Right atrium auricular region (tissue), 2 donors: ENCODE measurements around the gene MAD2L2. TPM values are rescaled to one million over a fixed set of nuclear protein-coding genes. Genes with fewer than 3 reads are reported as not detected.

Experiments
- DNase-seq: peaks from one replicate; pipeline ENCODE4 v3.0.0-alpha.2; 2019; ENCODE audit warnings: low spot score
- H3K27ac ChIP-seq, 2 donors: fragments of 200-600 bp; sonication (generic); 1 replicate in 1 of 2; 2 replicates in 1 of 2; pipeline ENCODE4 v1.5.1; 2016 to 2019
- H3K27me3 ChIP-seq, 2 donors: fragments of 200-600 bp; sonication (generic); one replicate each; pipeline versions ENCODE4 v1.5.1 to v1.6.0; 2017 to 2019
- H3K36me3 ChIP-seq: fragments of 200-600 bp; sonication (generic); one replicate; pipeline ENCODE4 v1.5.1; 2016
- H3K4me1 ChIP-seq, 2 donors: fragments of 200-600 bp; sonication (generic); one replicate each; pipeline versions ENCODE4 v1.5.1 to v1.6.0; 2017 to 2019
- H3K4me3 ChIP-seq, 2 donors: fragments of 200-600 bp; sonication (generic); 1 replicate in 1 of 2; 2 replicates in 1 of 2; pipeline ENCODE4 v1.5.1; 2017 to 2019; ENCODE audit warnings: mild to moderate bottlenecking in 1 of 2, moderate library complexity in 1 of 2
- H3K9me3 ChIP-seq, 2 donors: fragments of 200-600 bp; sonication (generic); one replicate each; pipeline ENCODE4 v1.5.1; 2019
- CTCF ChIP-seq, 2 donors: fragments of 200-600 bp; sonication (generic); IDR thresholded peaks; one replicate each; pipeline ENCODE4 v1.5.1; 2019; ENCODE audit warnings: antibody characterized with exemption in 2 of 2
- total RNA-seq, 2 donors: library from RNA; depleted of rRNA; stranded (reverse); fragments of >200 nt; gene quantifications; one replicate each; pipeline ENCODE4 v1.1.0, GENCODE V29; 2016

MAD2L2 gene
- total RNA-seq, 2 donors from 2014 or later: 18.7 to 31.1 TPM

GRCh38 chr1:11719313-11720032 lies 38.5 kb upstream of the MAD2L2 start:
- H3K36me3 ChIP-seq: no peaks in the 10 kb centered on the region
- DNase-seq: peak; percentile 89
- peak overlapping the region in 1 of 2 donors; percentile 38 for H3K4me3 ChIP-seq
- peaks cover 0 to 9% of the 10 kb centered on the region in 2 donors for H3K4me1 ChIP-seq
- H3K9me3 ChIP-seq: no peaks in the 10 kb centered on the region
- no peaks in the 10 kb centered on the region for H3K27me3 ChIP-seq
- H3K27ac ChIP-seq: peak overlapping the region in 1 of 2 donors; percentile 1
- TF ChIP-seq CTCF (IDR thresholded peaks at IDR 0.05): peak; percentile 94 to 96

DNA sequence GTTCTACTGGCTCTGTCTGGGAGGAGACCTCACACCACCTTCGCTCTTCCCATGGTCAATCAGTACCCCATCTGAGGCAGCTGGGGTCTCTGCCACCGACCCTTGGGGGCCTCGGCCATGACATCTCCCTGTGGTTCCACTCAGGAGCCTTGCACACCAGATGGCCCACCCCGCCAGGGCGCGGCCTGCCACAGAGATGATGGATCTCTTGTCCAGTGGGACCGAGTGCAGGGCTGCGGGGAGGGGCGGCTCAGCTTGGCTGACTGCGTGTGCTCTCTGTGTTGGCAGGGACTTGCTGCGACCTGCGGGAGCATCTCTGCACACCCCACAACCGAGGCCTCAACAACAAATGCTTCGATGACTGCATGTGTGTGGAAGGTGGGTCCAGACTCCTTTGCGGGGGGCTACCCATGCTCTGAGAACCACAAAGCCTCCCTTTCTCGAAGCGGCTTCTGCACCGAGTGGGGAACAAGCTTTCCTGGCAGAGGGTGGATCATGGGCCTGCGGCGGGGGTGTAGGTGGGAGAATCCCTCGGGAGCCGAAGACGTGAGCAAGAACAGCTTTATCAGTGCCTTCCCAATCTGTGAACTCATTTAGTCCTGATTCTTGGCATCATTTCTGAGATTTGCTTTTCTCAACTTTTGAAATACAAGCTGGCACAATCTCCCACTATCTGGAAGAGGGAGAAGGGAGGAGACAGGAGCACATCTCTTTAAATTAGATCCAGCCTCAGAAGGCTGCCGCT lies 34.1 kb upstream of the MAD2L2 start:
- Histone ChIP-seq H3K9me3 (no peaks in the 10 kb centered on the region), H3K27me3 (no peaks in the 10 kb centered on the region), H3K4me1 (peaks cover 0 to 9% of the 10 kb centered on the region in 2 donors), H3K27ac (no peak overlapping the region), H3K36me3 (no peaks in the 10 kb centered on the region), H3K4me3 (no peak overlapping the region)
- no peak for DNase-seq
- no peak for TF ChIP-seq CTCF (IDR thresholded peaks at IDR 0.05)

- Histone ChIP-seq H3K36me3 (no peaks in the 10 kb centered on the region), H3K4me1 (peaks cover 0 to 5% of the 10 kb centered on the region in 2 donors), H3K9me3 (no peaks in the 10 kb centered on the region), H3K4me3 (no peak overlapping the region), H3K27ac (no peak overlapping the region), H3K27me3 (no peaks in the 10 kb centered on the region)
- DNase-seq: no peak
- no peak for TF ChIP-seq CTCF (IDR thresholded peaks at IDR 0.05)
Observed at GRCh38 chr1:11713095-11713494, 32.1 kb upstream of the MAD2L2 start.

- no peaks in the 10 kb centered on the region for H3K9me3 ChIP-seq
- peaks cover 0 to 13% of the 10 kb centered on the region in 2 donors for H3K4me1 ChIP-seq
- H3K36me3 ChIP-seq: no peaks in the 10 kb centered on the region
- no peaks in the 10 kb centered on the region for H3K27me3 ChIP-seq
- H3K27ac ChIP-seq: no peak overlapping the region
- no peak for TF ChIP-seq CTCF (IDR thresholded peaks at IDR 0.05)
- H3K4me3 ChIP-seq: no peak overlapping the region
- DNase-seq: no peak
Observed at GRCh38 chr1:11712285-11712684, 31.3 kb upstream of the MAD2L2 start.

GRCh38 chr1:11711490-11711889 lies 30.5 kb upstream of the MAD2L2 start:
- H3K27me3 ChIP-seq: no peaks in the 10 kb centered on the region
- H3K27ac ChIP-seq: no peak overlapping the region
- H3K4me1 ChIP-seq: peaks cover 0 to 14% of the 10 kb centered on the region in 2 donors
- H3K36me3 ChIP-seq: no peaks in the 10 kb centered on the region
- TF ChIP-seq CTCF (IDR thresholded peaks at IDR 0.05): no peak
- no peak overlapping the region for H3K4me3 ChIP-seq
- no peak for DNase-seq
- no peaks in the 10 kb centered on the region for H3K9me3 ChIP-seq
